M059J (cell line): ENCODE data around the gene TXNRD2. TPM values are rescaled to one million over a fixed set of nuclear protein-coding genes. Genes with fewer than 3 reads are reported as not detected.
A peak's percentile ranks its signal among the peaks of the same experiment; 100 is the strongest.

Source experiments
- DNase-seq: peaks from one replicate; pipeline ENCODE4 v3.0.0-alpha.2; 2012; ENCODE audit warnings: low read depth
- total RNA-seq: library from RNA; depleted of rRNA; stranded (reverse); fragments of >200 nt; shearing (Covaris generic); gene quantifications from 2 replicates; pipeline ENCODE4 v1.2.3, GENCODE V29; 2014

The TXNRD2 gene
- total RNA-seq, 1 experiment from 2014 or later: 21.8 TPM

DNA sequence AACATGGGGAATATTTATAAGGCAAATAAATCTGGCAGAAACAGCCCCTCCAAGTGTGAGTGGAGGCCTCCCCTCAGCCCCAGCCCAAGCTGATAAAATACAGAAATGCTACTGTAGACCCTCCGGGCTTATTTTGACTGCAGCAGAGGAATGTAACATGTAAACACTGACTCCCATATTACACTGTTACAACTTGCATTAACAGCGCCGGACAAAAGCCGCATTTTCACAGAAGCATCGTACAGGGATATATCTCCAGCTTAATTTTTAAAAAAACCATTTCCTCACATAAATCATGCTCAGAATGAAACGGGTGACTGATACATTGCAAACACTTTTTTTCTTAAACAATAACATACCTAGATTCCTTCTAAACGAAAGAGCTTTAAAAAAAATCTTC lies 36.7 kb downstream of the TXNRD2 start:
- no peak for DNase-seq

GRCh38 chr22:19904174-19904856 lies 37.3 kb downstream of the TXNRD2 start:
- DNase-seq: no peak

- DNase-seq: no peak
These were observed 38.1 kb downstream of the TXNRD2 start for GRCh38 chr22:19903513-19903912.

DNA sequence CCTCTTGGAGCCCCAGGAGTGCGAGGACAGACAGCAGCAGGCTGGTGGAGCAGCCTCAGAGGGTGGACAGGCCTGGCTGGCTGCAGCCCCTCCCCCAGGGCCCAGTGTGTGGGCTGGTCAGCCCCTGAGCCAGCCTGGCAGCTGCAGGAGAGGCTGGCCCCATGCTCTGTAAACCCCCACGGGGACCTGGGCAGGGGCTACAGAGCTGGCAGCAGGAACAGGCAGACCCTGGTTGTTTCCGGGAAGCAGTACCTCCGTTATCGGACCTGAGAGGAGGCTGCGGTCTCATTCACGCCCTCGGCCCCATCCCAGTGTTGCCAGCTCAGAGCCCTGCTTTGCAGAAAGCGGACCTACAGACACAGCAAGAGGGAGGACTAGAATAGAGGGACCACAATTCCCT lies 38.6 kb downstream of the TXNRD2 start:
- no peak for DNase-seq

DNA sequence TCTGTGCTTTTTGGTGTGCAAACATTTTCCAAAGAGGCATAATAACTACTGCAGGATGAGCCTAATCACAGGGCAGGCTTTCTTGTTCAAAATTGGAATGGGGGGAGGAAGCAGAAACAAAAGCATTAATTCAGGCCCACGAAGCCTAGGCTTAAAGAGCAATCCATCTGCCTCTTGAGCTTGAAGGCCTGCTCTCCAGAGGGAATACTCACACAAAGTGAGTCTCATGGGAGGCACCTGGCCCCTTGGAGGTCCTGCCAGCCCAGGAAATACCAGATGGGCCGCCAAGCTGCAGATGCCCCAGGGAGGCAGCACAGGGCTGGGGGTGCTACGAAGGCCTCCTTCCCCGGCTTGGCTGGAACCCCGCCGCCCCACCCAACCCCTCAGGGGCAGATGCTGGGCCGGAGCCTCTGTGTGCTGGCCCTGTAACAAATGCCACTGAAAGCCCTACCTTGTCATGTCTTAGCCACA lies 39.3 kb downstream of the TXNRD2 start:
- no peak for DNase-seq

DNA sequence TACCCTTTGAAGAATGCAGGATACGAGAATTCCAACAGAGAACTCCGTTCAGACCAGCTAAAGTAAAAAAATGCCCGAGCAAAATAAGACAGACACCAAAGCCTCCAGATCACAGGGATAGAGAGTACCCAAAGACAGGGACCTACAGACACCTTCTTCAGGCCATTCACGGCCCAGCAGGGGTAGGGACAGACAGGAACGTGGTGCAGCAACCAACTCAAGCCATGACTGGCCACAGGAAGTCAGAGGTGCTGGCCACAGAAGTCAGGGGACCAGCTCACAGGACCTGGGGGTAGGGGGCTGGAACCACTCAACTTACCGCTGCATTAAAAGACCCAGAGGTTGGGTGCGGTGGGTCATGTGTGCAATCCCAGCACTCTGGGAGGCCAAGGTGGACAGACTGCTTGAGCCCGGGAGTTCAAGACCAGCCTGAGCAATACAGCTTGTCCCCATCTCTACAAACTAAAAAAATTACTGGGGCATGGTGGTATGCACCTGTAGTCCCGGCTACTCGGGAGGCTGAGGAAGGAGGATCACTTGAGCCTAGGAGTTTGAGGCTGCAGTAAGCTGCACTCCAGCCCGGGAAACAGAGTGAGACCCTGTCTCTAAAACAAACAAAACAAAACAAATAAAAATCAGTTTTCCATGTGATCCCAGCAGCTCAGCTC lies 39.9 kb downstream of the TXNRD2 start:
- DNase-seq: no peak

GRCh38 chr22:19900707-19901436 lies 40.7 kb downstream of the TXNRD2 start:
- no peak for DNase-seq

- no peak for DNase-seq
These were observed 42.6 kb downstream of the TXNRD2 start for GRCh38 chr22:19898831-19899567.

- no peak for DNase-seq
These were observed 43.5 kb downstream of the TXNRD2 start for GRCh38 chr22:19898145-19898544.

- no peak for DNase-seq
These were observed 43.9 kb downstream of the TXNRD2 start for GRCh38 chr22:19897726-19898125.

- DNase-seq: no peak
These were observed 44.8 kb downstream of the TXNRD2 start for GRCh38 chr22:19896665-19897355.

GRCh38 chr22:19895160-19895849 lies 46.3 kb downstream of the TXNRD2 start:
- DNase-seq: no peak

DNA sequence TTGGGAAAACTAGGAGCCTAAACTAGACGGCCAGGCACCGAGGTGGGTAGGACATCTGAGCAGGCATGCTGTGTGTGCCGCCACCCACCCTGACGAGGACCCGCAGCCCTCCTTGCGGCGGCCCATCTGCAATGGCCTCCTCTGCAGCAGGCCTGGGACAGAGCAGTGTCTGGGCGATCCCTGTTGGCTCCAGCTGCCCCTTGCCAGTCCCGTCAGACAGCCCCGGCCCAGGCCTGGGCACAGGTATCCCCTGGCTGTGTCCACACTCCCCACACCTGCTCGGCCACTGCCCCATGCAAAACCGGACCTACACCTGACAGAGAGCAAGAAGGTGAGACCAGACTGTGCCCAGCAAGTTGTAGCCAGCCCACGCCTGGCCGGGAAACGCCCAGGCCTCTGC lies 48.3 kb downstream of the TXNRD2 start:
- DNase-seq: no peak

DNA sequence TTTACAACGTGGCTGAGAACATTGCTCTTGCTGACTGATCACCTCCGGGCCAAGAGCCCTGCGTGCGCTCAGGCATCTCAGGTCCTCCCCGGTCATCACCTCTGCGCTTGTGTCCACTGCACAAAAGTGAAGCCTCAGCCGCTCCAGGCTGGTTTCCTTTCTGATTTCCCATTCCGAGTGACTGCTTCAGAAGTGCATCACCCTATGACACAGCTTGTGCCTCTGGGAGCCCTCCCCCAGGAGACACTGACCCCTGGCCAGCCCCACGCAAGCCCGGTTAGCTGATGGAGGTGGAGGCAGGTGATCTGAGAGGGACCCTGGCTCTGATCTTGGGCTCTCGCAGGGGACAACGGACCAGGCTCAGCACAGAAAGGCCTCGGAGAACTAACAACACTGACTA lies 48.7 kb downstream of the TXNRD2 start:
- DNase-seq: peak; percentile 15

DNA sequence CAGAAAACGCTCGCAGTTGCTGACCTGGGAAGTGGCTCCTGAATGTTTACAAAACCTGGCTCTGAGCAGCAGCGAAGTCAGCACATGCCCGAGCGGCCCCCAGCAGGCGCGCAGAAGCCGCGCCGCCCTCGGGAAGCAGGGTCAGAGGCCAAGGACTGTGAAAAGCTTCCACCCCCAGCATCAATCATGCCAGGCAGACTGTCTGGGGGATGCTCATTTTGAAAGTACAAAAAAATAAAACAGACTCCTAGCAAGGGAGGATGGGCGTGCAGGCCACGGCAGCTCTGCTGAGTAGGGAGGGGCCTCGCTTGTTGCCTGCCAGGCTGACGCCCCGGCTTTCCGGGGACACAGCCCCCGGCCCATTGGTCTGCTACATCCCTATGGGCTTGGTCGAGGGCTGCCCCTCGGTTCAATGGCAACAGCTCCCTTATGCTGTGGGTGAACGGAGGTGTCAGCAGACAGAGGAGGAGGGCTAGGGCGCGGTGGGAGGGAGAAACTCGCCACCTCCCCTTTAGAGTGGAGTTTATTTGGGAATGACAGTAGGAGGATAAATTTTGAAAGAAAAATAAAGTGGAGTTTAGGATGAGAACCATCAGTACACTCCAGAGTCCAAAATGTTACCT lies 49.2 kb downstream of the TXNRD2 start:
- no peak for DNase-seq

DNA sequence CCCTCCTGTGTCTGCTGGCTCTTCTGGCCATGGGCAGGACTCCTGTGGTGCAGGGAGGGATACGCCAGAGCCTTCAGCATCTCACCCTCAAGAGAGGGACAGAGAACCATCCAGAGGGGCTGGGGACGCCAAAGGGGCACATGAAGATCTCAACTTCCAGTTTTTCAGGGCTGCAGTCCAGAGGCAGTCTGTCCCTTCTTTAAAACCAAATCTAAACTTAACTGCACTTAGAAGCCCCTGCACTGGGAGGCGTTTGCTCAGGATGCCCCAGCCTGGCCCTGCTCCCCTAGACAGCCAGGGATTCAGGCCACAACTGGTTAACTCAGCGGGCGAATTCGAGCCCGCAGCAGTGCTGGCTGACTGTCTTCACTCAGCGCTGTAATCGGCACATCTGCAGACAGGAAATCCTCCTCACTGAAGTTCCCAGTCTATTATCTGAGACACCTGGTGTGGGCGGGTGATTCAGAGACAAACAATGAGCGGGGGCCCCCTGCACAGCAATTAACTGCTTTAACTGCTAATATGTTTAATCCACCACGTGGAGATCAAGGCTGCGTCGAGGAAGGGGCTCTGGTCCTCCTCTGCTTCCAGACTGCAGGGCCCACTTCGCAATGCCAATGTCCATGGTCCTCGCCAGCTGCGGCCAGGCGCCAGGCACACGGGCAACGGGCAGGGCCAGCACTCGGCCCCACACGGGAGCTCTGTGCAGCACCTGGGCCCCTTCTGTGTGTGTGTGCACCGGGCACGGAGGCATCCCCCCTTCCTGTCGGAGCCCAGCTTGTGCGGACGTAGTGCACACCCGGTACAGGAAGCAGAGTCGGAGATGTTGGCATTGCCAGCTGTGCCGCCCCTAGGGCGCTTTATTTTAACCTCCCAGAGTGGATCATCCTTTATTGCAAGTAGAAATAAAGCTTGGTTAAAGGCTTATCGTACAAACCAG lies 50.0 kb downstream of the TXNRD2 start:
- DNase-seq: peak; percentile 84

GRCh38 chr22:19890502-19891316 lies 50.9 kb downstream of the TXNRD2 start:
- no peak for DNase-seq

GRCh38 chr22:19889951-19890350 lies 51.7 kb downstream of the TXNRD2 start:
- DNase-seq: no peak
